ENCODE results near the gene TRIM7. TPM values are rescaled to one million over a fixed set of nuclear protein-coding genes. Genes with fewer than 3 reads are reported as not detected.
"Not testable (repeated sequence)": the region's sequence is repeated elsewhere in the genome, so short reads cannot be mapped to it uniquely, and the experiment has no call there.

Gene TRIM7
- total RNA-seq, 4 donors from 2014 or later, result 1.9 to 6.6 (median 2.8) TPM

DNA sequence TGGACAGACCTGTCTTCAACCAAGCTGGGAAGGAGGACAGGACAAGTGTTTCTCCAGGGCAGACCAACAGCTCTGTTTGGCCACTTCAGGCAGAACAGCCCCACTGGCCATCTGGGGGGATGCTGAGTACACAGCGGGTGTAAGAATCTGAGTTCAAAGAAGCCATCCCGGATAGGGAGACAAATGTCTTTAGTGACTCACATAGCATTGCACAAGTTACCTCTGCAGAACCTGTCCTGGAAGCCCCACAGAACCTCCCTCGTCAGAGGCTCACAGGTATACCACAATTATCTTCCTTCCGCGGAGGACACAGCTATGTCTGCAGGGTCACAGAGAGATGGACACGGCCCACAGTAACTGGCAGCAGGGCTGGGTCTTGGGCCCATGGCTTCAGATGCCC, 55.6 kb downstream of the TRIM7 start:
- no peak for TF ChIP-seq CTCF (IDR thresholded peaks at IDR 0.05; ENCODE audit: low read depth)

DNA sequence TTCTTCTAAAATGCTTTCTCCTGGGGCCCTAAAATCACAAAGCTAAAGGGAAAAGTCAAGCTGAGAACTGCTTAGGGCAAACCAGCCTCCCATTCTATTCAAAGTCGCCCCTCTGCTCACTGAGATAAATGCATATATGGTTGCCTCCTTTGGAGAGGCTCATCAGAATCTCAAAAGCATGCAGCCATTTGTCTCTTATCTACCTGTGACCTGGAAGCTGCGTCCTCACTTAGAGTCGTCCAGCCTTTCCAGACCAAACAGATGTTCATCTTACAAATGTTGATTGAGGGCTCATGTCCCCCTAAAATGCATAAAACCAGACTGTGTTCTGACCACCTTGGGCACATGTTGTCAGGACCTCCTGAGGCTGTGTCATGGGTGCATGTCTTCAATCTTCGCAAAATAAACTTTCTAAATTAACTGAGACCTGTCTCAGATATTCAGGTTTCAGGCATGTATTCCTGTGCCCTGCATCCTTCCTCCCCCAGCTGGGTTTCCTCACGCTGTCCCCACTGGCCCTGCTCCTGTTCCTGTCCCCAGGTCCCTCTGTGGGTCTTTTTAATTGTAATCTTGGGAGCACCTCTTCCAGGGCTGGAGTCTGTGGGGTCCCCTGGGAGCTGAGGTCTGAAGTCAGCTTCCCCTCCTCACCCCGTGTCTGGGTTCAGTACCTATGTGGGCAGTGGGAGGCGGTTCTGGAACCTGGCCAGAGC, 57.9 kb downstream of the TRIM7 start, which contains the start of gene OR2V2:
Gene OR2V2, plus strand, starts transcription at position 660 of the 710 bp plus-strand sequence. CDS start 7,357 bp downstream, outside the sequence.
- not testable (repeated sequence) for TF ChIP-seq CTCF (IDR thresholded peaks at IDR 0.05; ENCODE audit: low read depth)

DNA sequence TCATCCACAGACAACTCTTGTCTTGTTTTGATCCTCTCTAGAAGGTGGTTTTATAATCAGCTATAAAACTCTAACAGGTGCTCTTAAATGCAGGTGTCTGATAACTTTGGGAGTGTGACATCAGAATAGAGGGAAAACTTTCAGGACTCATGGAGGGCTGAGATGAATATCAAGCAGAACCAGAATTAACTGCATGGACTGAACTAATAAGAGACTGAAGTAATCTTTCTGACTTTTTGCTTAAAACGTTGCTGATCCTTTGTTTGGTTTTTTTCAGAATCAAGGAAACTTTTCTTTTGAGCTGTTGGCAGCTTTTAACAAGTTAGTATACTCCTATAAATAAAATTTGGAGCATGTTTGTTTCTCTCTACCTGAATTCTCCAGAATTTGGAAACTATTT, 59.9 kb downstream of the TRIM7 start:
- no peak for TF ChIP-seq CTCF (IDR thresholded peaks at IDR 0.05; ENCODE audit: low read depth)

Small RNAs within 50 kb of the gene (small RNA-seq; reads per million reads assigned to genes)
- gene MIR4638 (not detected), gene SNORD95 (not detected), gene SNORD96A (not detected)

Other genes starting within 250 kb of the TRIM7 start
- under 1 TPM in 1 of 4 donors, not detected in 3; 0.22 TPM for gene BTNL3, start 216.3 kb downstream of the TRIM7 start, total RNA-seq
- 100 to 1,000 TPM in 2 of 4 donors, 10 to 100 TPM in 2; 69.2 to 579 (median 129) TPM for gene BTNL9, start 164.9 kb downstream of the TRIM7 start, total RNA-seq
- gene OR2V1, start 74.0 kb downstream of the TRIM7 start, total RNA-seq, result not detected
- gene OR2V2, start 57.6 kb downstream of the TRIM7 start, total RNA-seq, result not detected
- gene TRIM41, start 18.1 kb upstream of the TRIM7 start, total RNA-seq, result 10 to 100 TPM in 3 of 4 donors, 1 to 10 TPM in 1; 8.5 to 17.3 (median 12.7) TPM
- gene RACK1, start 38.7 kb upstream of the TRIM7 start, total RNA-seq, result 1,000 to 10,000 TPM; 1,597 to 2,011 (median 1,911) TPM
- 10 to 100 TPM; 15.1 to 33.3 (median 24.1) TPM for gene TRIM52, start 55.9 kb upstream of the TRIM7 start, total RNA-seq
- gene OR4F3, start 162.1 kb upstream of the TRIM7 start, total RNA-seq, result not detected